Inflammatory macrophage treated with lipopolysaccharide for 1 hour (primary cell): ENCODE data around the gene DCHS2.

Experiments
- DNase-seq, 2 donors: peaks; one replicate each; pipeline ENCODE4 v3.0.0-alpha.2; 2020 to 2022

DCHS2 gene

GRCh38 chr4:154491341-154492271 lies at the start of gene DCHS2:
Gene DCHS2 (minus strand): TSS chr4:154491799. CDS start chr4:154491355, 444 bp downstream.
- peak; percentile 37 to 52 for DNase-seq

GRCh38 chr4:154534296-154534695 lies 42.7 kb upstream of the DCHS2 start:
- DNase-seq: no peak

GRCh38 chr4:154529728-154530519 lies 38.3 kb upstream of the DCHS2 start:
- no peak for DNase-seq

- peak in 1 of 2 donors; percentile 15 for DNase-seq
Observed at GRCh38 chr4:154528869-154529268, 37.3 kb upstream of the DCHS2 start.

GRCh38 chr4:154527308-154527707 lies 35.7 kb upstream of the DCHS2 start:
- DNase-seq: no peak

GRCh38 chr4:154526151-154526550 lies 34.6 kb upstream of the DCHS2 start:
- no peak for DNase-seq

GRCh38 chr4:154521607-154522006 lies 30.0 kb upstream of the DCHS2 start:
- DNase-seq: no peak

GRCh38 chr4:154519214-154519613 lies 27.6 kb upstream of the DCHS2 start:
- no peak for DNase-seq

GRCh38 chr4:154517591-154517990 lies 26.0 kb upstream of the DCHS2 start:
- DNase-seq: no peak

GRCh38 chr4:154516318-154517029 lies 24.9 kb upstream of the DCHS2 start:
- peak in 1 of 2 donors; percentile 4 for DNase-seq

GRCh38 chr4:154511981-154512380 lies 20.4 kb upstream of the DCHS2 start:
- DNase-seq: no peak

GRCh38 chr4:154511548-154511947 lies 19.9 kb upstream of the DCHS2 start:
- no peak for DNase-seq

GRCh38 chr4:154507156-154507555 lies 15.6 kb upstream of the DCHS2 start:
- DNase-seq: no peak

- DNase-seq: no peak
Observed at GRCh38 chr4:154506253-154506652, 14.7 kb upstream of the DCHS2 start.

- DNase-seq: peak in 1 of 2 donors; percentile 21
Observed at GRCh38 chr4:154503598-154503997, 12.0 kb upstream of the DCHS2 start.

GRCh38 chr4:154502111-154502510 lies 10.5 kb upstream of the DCHS2 start:
- no peak for DNase-seq

GRCh38 chr4:154497889-154498288 lies 6.3 kb upstream of the DCHS2 start:
- no peak for DNase-seq

GRCh38 chr4:154495867-154496266 lies 4.3 kb upstream of the DCHS2 start:
- no peak for DNase-seq

GRCh38 chr4:154492288-154492687 lies 689 bp upstream of the DCHS2 start:
- DNase-seq: no peak

- no peak for DNase-seq
Observed at GRCh38 chr4:154490583-154491340, 837 bp downstream of the DCHS2 start.

GRCh38 chr4:154490234-154490582 lies 1.4 kb downstream of the DCHS2 start:
- DNase-seq: no peak

GRCh38 chr4:154489558-154490233 lies 1.9 kb downstream of the DCHS2 start:
- DNase-seq: no peak
